ENCODE results near the gene TM6SF1. TPM values are rescaled to one million over a fixed set of nuclear protein-coding genes. Genes with fewer than 3 reads are reported as not detected.

The TM6SF1 gene
- total and polyA plus RNA-seq, 9 of the 15 experiments (the other 6 are each of a cell fraction or from before 2014, with no cell fraction given): 1.0 to 5.6 (median 3.5) TPM

DNA sequence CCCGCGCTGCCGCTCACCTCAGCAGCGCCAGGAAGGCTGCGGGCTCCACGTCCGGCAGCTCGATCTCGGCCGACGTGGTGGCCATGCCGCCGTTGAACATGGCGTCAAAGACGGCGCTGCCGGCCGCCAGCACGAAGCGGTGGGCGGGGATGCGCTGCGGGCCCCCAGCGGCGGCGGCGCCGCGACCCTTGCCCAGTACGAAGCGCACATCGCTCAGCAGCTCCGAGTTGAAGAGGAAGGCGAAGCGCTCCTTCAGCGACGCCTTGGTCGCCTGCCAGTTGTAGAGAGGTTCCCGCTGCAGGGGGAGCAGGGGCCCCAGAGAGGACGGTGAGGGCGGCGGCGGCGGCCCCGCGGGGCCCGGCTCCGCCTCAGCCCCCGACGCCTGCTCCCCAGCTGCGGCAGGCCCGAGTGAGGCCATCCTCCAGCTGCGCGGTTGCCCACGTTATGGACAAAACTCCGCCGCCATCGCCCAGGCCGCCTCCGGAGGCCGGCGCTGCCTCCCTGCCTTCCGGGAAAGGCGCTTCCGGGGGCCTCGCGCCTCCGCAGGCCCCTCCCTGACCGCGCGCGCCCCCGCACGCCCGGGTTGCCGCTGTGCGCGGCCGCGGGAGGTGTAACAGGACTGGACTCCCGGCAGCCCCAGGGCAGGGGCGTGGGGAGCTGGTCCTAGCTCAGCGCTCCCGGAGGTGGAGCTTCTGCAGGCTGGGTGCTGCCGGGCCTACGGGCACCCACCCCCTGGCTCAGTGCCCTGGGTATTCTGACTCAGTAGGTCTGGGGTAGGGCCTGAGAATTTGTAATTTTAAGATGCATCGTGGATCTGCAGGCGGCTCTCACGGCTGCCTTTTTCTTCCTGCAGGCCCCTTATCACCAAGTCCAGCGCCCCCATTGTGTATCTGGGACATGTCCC, 40.5 kb upstream of the TM6SF1 start, which contains the start of gene BTBD1 (continued):
- no peak for TF ChIP-seq AFF1 (IDR thresholded peaks at IDR 0.05; ENCODE audit: low read depth in 1 of 2, partially characterized antibody in 2 of 2)
- no peak for TF ChIP-seq PHF21A (IDR thresholded peaks at IDR 0.05; ENCODE audit: borderline replicate concordance, low read depth)
- no peak for TF ChIP-seq LARP7 (IDR thresholded peaks at IDR 0.05)
- TF ChIP-seq ZNF75A (CRISPR knock-in tag; IDR thresholded peaks at IDR 0.05): no peak
- TF ChIP-seq ZFP30 (CRISPR knock-in tag; IDR thresholded peaks at IDR 0.05; ENCODE audit: borderline replicate concordance): no peak
- TF ChIP-seq HMBOX1 (IDR thresholded peaks at IDR 0.05): no peak
- no peak for TF ChIP-seq SMC3 (conservative IDR thresholded peaks at IDR 0.05; ENCODE audit: insufficient read depth, low read depth, low read length)
- 0 out of 2 replicates have a peak, but pooled peaks have one; percentile 26 for TF ChIP-seq SMAD3 (CRISPR knock-in tag; conservative IDR thresholded peaks at IDR 0.05)
- TF ChIP-seq ZNF12 (CRISPR knock-in tag; IDR thresholded peaks at IDR 0.05): no peak
- TF ChIP-seq NFIC (IDR thresholded peaks at IDR 0.05): peak; percentile 64
- TF ChIP-seq TCFL5 (CRISPR knock-in tag; conservative IDR thresholded peaks at IDR 0.05): no peak
- TF ChIP-seq TEAD4 (IDR thresholded peaks at IDR 0.05; ENCODE audit: low read length): no peak
- no peak for TF ChIP-seq TEAD4 (CRISPR knock-in tag; IDR thresholded peaks at IDR 0.05; ENCODE audit: borderline replicate concordance)
- TF ChIP-seq ELF1 (tag; IDR thresholded peaks at IDR 0.05): peak; percentile 96
- TF ChIP-seq DACH1 (IDR thresholded peaks at IDR 0.05; ENCODE audit: partially characterized antibody): no peak
- TF ChIP-seq RB1 (IDR thresholded peaks at IDR 0.05; ENCODE audit: low read depth): peak; percentile 91
- TF ChIP-seq, protein P1, sequence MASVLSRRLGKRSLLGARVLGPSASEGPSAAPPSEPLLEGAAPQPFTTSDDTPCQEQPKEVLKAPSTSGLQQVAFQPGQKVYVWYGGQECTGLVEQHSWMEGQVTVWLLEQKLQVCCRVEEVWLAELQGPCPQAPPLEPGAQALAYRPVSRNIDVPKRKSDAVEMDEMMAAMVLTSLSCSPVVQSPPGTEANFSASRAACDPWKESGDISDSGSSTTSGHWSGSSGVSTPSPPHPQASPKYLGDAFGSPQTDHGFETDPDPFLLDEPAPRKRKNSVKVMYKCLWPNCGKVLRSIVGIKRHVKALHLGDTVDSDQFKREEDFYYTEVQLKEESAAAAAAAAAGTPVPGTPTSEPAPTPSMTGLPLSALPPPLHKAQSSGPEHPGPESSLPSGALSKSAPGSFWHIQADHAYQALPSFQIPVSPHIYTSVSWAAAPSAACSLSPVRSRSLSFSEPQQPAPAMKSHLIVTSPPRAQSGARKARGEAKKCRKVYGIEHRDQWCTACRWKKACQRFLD (CRISPR knock-in tag; IDR thresholded peaks at IDR 0.05): peak; percentile 92
- TF ChIP-seq ZFPM2 (CRISPR knock-in tag; IDR thresholded peaks at IDR 0.05): peak; percentile 21; the same call in 1 of the 2 replicates
- no peak for TF ChIP-seq SREBF1 (IDR thresholded peaks at IDR 0.05; ENCODE audit: borderline replicate concordance, low read depth, low read length)
- TF ChIP-seq ZNF77 (CRISPR knock-in tag; IDR thresholded peaks at IDR 0.05): no peak
- no peak for TF ChIP-seq MXD1 (CRISPR knock-in tag; IDR thresholded peaks at IDR 0.05; ENCODE audit: borderline replicate concordance, poor library complexity, severe bottlenecking)
- no peak for TF ChIP-seq HDAC1 (IDR thresholded peaks at IDR 0.05)

Data from K562 (cell line).